NCI-H2227 (cell line): ENCODE measurements around the gene ACOT4.
"Not testable (repeated sequence)": the region's sequence is repeated elsewhere in the genome, so short reads cannot be mapped to it uniquely, and the experiment has no call there.

Experiments
- DNase-seq: peaks from one replicate; lab custom pipeline; 2025; ENCODE audit not compliant: unreplicated experiment; lab: John Stamatoyannopoulos, UW

The ACOT4 gene, protein sequence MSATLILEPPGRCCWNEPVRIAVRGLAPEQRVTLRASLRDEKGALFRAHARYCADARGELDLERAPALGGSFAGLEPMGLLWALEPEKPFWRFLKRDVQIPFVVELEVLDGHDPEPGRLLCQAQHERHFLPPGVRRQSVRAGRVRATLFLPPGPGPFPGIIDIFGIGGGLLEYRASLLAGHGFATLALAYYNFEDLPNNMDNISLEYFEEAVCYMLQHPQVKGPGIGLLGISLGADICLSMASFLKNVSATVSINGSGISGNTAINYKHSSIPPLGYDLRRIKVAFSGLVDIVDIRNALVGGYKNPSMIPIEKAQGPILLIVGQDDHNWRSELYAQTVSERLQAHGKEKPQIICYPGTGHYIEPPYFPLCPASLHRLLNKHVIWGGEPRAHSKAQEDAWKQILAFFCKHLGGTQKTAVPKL

DNA sequence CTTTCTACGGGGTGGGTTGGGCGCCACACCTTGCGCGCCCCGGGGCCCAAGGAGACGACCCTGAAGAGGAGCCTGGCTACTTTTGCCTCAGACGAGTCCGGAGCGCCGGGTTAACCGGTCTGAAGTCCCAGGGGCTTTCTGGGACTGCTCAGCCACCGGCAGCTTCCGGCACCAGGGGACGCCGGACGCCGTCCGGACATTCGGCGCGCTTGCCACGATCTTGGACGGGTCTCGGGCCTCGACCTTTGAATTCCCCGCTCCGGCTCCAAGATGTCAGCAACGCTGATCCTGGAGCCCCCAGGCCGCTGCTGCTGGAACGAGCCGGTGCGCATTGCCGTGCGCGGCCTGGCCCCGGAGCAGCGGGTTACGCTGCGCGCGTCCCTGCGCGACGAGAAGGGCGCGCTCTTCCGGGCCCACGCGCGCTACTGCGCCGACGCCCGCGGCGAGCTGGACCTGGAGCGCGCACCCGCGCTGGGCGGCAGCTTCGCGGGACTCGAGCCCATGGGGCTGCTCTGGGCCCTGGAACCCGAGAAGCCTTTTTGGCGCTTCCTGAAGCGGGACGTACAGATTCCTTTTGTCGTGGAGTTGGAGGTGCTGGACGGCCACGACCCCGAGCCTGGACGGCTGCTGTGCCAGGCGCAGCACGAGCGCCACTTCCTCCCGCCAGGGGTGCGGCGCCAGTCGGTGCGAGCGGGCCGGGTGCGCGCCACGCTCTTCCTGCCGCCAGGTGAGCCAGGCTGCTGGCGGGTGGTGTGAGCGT is at the start of gene ACOT4:
ACOT4 (plus strand) TSS at position 184 of the 760 bp plus-strand sequence; CDS start at position 271, 87 bp downstream.
- peak; percentile 65 for DNase-seq

DNA sequence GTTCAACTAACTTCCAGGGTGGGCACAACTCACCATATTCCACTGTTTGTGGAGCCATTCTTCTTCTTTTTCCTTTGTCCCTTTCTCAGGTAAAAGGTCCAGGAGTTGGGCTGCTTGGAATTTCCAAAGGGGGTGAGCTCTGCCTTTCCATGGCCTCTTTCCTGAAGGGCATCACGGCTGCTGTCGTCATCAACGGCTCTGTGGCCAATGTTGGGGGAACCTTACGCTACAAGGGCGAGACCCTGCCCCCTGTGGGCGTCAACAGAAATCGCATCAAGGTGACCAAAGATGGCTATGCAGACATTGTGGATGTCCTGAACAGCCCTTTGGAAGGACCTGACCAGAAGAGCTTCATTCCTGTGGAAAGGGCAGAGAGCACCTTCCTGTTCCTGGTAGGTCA is 48.7 kb upstream of the ACOT4 start:
- DNase-seq, result not testable (repeated sequence)

- not testable (repeated sequence) for DNase-seq
These were observed 46.3 kb upstream of the ACOT4 start for GRCh38 chr14:73545353-73545752.

DNA sequence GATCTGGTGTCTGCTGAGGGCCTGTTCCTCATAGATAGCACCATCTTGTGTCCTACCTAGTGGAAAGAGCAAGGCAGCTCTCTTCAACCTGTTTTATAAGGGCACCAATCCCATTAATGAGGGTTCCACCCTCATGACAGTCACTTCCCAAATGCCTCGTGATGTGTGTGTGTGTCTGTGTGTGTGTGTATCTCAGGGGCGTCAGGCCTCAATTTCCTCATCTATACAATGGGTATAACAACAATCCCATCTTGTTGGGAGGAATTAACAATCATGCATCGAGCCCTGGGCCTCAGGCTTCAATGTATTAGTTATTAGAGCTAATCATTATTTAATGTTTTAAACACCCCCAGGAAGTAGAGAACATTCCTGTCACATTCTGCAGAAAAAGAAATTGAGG is 42.6 kb upstream of the ACOT4 start:
- DNase-seq, result not testable (repeated sequence)

DNA sequence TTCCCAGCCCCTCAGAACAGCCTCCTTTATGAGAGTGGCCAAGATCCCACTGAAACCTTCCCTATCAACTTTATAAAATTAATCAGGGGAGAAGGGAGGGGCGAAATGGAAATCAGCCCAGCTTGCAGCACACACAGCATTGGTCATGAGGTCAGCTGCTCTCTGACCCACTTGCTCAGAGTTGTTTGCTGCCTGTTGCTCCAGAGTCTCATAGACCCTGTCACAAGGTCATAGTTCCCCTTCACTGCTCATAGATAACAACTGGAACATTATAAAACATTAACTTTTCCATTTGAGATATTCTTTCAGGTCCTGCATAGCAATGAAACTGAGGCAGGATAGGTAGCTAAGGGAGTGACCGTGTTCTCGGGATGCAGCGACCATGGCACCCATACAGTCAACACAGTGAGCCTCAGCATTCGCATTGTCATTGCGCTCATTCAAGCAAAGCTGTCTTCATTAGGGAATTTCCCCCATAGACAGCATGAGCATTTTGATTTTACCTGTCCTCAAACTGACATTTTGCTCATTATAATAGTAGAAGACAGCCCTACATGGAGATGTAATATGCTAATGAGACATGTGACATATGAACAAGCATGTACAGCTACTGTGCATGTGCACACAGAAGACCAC is 41.7 kb upstream of the ACOT4 start:
- DNase-seq, result not testable (repeated sequence)

DNA sequence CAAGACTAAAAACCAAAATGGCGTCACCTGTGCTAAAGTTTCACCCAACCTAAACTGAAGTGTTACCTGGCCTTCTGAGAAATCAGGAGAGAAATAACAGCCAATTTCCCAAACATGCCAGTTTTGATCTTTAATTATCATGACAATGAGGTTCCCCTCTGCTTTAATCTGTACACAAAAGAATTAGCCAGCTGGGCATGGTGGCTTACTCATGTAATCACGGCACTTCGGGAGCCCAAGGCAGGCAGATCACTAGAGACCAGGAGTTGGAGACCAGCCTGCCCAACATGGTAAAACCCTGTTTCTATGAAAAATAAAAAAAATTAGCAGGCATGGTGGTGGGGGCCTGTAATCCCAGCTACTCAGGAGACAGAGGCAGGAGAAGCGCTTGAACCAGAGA is 37.8 kb upstream of the ACOT4 start:
- DNase-seq, result no peak

GRCh38 chr14:73557201-73557600 is 34.5 kb upstream of the ACOT4 start:
- DNase-seq, result not testable (repeated sequence)

DNA sequence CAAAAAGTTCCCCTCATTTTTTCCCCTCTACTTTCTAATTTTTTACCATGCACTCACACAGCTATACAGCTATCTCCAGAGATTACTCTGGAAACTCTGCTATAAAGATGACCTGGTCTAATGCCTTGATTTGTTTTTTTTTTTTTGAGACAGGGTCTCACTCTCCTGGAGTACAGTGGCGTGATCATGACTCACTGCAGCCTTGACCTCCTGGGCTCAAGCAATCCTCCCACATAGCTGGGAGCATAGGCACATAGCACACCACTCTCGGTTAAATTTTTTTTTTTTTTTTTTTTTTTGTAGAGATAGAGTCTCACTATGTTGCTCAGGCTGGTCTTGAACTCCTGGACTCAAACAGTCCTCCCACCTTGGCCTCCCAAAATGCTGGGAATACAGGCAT is 33.4 kb upstream of the ACOT4 start:
- DNase-seq, result not testable (repeated sequence)

- DNase-seq, result not testable (repeated sequence)
These were observed 29.4 kb upstream of the ACOT4 start for GRCh38 chr14:73562256-73562655.

- DNase-seq, result not testable (repeated sequence)
These were observed 29.0 kb upstream of the ACOT4 start for GRCh38 chr14:73562696-73563095.

GRCh38 chr14:73566431-73566830 is 25.2 kb upstream of the ACOT4 start:
- not testable (repeated sequence) for DNase-seq

GRCh38 chr14:73566935-73567334 is 24.7 kb upstream of the ACOT4 start:
- DNase-seq, result not testable (repeated sequence)

DNA sequence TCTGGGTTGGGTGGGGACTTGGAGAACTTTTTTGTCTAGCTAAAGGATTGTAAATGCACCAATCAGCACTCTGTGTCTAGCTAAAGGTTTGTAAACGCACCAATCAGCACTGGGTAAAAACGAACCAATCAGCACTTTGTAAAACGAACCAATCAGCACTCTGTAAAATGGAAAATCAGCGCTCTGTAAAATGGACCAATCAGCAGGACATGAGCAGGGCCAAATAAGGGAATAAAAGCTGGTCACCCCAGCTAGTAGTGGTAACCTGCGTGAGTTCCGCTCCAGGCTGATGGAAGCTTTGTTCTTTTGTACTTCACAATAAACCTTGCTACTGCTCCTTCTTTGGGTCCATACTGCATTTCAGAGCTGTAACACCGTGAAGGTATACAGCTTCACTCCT is 24.3 kb upstream of the ACOT4 start:
- DNase-seq, result no peak

- peak; percentile 25 for DNase-seq
These were observed 23.5 kb upstream of the ACOT4 start for GRCh38 chr14:73567951-73568885.

- not testable (repeated sequence) for DNase-seq
These were observed 22.8 kb upstream of the ACOT4 start for GRCh38 chr14:73568886-73569184.

GRCh38 chr14:73569185-73569958 is 22.3 kb upstream of the ACOT4 start, which contains the start of gene ACOT2:
ACOT2 (plus strand) TSS chr14:73569213; CDS start chr14:73569241, 28 bp downstream.
- peak; percentile 81 for DNase-seq

GRCh38 chr14:73570913-73571312 is 20.8 kb upstream of the ACOT4 start:
- peak; percentile 67 for DNase-seq

DNA sequence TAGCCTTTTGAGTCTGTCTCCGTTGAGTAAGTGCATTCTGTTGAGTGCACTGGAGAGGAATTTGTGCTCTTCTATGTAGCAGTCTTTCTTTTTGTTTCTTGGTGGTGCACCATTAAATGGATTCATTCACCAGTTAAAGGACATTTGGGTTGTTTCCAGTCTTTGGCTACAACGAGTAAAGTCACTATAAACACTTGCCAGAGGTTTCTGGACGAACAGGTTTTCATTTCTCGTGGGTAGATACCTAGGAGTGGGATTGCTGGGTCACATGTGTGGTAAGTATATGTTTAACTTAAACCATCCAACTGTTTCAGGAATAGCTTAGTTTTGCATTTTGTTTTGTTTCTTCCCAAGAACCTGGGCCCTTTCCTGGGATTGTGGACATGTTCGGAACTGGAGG is 18.6 kb upstream of the ACOT4 start:
- not testable (repeated sequence) for DNase-seq

DNA sequence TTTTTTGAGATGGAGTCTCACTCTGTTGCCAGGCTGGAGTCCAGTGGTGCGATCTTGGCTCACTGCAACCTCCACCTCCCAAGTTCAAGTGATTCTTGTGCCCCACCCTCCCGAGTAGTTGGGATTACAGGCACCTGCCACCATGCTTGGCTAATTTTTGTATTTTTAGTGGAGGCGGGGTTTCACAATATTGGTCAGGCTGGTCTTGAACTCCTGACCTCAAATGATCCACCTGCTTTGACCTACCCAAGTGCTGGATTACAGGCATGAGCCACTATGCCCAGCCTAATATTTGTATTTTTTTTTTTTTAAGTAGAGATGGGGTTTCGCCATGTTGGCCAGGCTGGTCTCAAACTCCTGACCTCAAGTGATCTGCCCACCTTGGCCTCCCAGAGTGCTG is 17.9 kb upstream of the ACOT4 start:
- not testable (repeated sequence) for DNase-seq

DNA sequence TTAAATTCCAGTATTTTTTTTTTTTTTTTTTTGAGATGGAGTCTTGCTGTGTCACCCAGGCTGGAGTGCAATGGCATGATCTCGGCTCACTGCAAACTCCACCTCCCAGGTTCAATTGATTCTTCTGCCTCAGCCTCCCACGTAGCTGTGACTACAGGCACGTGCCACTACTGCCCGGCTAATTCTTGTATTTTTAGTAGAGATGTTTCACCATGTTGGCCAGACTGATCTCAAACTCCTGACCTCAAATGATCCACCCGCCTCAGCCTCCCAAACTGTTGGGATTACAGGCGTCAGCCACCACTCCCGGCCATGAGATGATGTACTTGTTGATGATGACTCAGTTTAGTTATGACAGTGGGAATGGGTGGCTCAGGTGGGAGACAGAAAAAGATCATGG is 17.4 kb upstream of the ACOT4 start:
- not testable (repeated sequence) for DNase-seq
